HL-60 (cell line): ENCODE results near the gene CYB561A3.
A peak's percentile ranks its signal among the peaks of the same experiment; 100 is the strongest.
"Not testable (repeated sequence)": the region's sequence is repeated elsewhere in the genome, so short reads cannot be mapped to it uniquely, and the experiment has no call there.

ENCODE experiments used
- DNase-seq, 2 experiments: peaks; one replicate each; pipeline ENCODE4 v3.0.0-alpha.2; 2010 to 2020; ENCODE audit warnings: low read depth in 1 of 2, low spot score in 1 of 2
- H3K27ac ChIP-seq: fragments of 250-450 bp; sonication (Bioruptor Pico); replicated peaks from 2 replicates; pipeline ENCODE4 v1.5.1; 2020; ENCODE audit warnings: mild to moderate bottlenecking, moderate library complexity
- H3K27me3 ChIP-seq: fragments of 250-450 bp; sonication (Bioruptor Pico); 2 replicates; pipeline ENCODE4 v1.5.1; 2021; ENCODE audit warnings: mild to moderate bottlenecking, moderate library complexity; ENCODE audit not compliant: insufficient read depth, poor library complexity, severe bottlenecking
- H3K4me3 ChIP-seq: replicated peaks from 2 replicates; pipeline ENCODE4 v1.5.1; 2011; ENCODE audit warnings: mild to moderate bottlenecking, control low read depth, low read length; ENCODE audit not compliant: insufficient read depth
- CTCF ChIP-seq: IDR thresholded peaks from one replicate; pipeline ENCODE4 v1.5.1; 2011; ENCODE audit warnings: low read length, control low read depth, inconsistent platforms; ENCODE audit not compliant: insufficient read depth
- GABPA ChIP-seq: IDR thresholded peaks from 2 replicates; pipeline ENCODE4 v1.6.1; 2012; ENCODE audit warnings: low read depth
- POLR2AphosphoS5 ChIP-seq: IDR thresholded peaks from 2 replicates; pipeline ENCODE4 v1.6.1; 2012; ENCODE audit warnings: low read depth
- REST ChIP-seq: IDR thresholded peaks from 2 replicates; pipeline ENCODE4 v1.6.1; 2012; ENCODE audit warnings: low read depth; ENCODE audit not compliant: insufficient replicate concordance
- SPI1 ChIP-seq: IDR thresholded peaks from 2 replicates; pipeline ENCODE4 v1.6.1; 2012; ENCODE audit warnings: low read depth, mild to moderate bottlenecking, borderline replicate concordance

CYB561A3 gene

GRCh38 chr11:61384271-61385242, 22.9 kb upstream of the CYB561A3 start:
- peak in 1 of 2 experiments; percentile 35 for DNase-seq
- peak; percentile 30 for TF ChIP-seq CTCF
- no peak for TF ChIP-seq GABPA
- Histone ChIP-seq H3K27ac (no peak overlapping the region), H3K27me3 (no peaks in the 10 kb centered on the region), H3K4me3 (no peak overlapping the region)

GRCh38 chr11:61383859-61384258, 22.2 kb upstream of the CYB561A3 start:
- DNase-seq, H3K27ac ChIP-seq, H3K27me3 ChIP-seq, H3K4me3 ChIP-seq: not testable (repeated sequence)

GRCh38 chr11:61380884-61381283, 19.2 kb upstream of the CYB561A3 start:
- no peak for DNase-seq
- Histone ChIP-seq H3K4me3 (no peak overlapping the region), H3K27ac (no peak overlapping the region), H3K27me3 (no peaks in the 10 kb centered on the region)
- TF ChIP-seq GABPA (no peak), REST (no peak), POLR2AphosphoS5 (no peak), CTCF (no peak), SPI1 (no peak)

GRCh38 chr11:61378713-61379313, 17.1 kb upstream of the CYB561A3 start:
- Histone ChIP-seq H3K4me3 (no peak overlapping the region), H3K27me3 (no peaks in the 10 kb centered on the region), H3K27ac (no peak overlapping the region)
- TF ChIP-seq POLR2AphosphoS5, result peak; percentile 29; the same call in 1 of the 2 replicates
- no peak for TF ChIP-seq SPI1
- DNase-seq, result peak; percentile 82 to 84

- no peak overlapping the region for H3K4me3 ChIP-seq
- no peaks in the 10 kb centered on the region for H3K27me3 ChIP-seq
- TF ChIP-seq POLR2AphosphoS5 (no peak), GABPA (no peak), SPI1 (no peak), REST (no peak), CTCF (no peak)
- DNase-seq, result no peak
- H3K27ac ChIP-seq, result peak overlapping the region; percentile 36; the same call in 1 of the 2 replicates
These were observed 15.9 kb upstream of the CYB561A3 start for GRCh38 chr11:61377461-61378160.
